ENCODE measurements around the gene MDM4. TPM values are rescaled to one million over a fixed set of nuclear protein-coding genes. Genes with fewer than 3 reads are reported as not detected.
"Not testable (repeated sequence)": the region's sequence is repeated elsewhere in the genome, so short reads cannot be mapped to it uniquely, and the experiment has no call there.

The MDM4 gene
- total and polyA plus RNA-seq, 8 donors = 13.5 to 53.0 (median 35.9) TPM

DNA sequence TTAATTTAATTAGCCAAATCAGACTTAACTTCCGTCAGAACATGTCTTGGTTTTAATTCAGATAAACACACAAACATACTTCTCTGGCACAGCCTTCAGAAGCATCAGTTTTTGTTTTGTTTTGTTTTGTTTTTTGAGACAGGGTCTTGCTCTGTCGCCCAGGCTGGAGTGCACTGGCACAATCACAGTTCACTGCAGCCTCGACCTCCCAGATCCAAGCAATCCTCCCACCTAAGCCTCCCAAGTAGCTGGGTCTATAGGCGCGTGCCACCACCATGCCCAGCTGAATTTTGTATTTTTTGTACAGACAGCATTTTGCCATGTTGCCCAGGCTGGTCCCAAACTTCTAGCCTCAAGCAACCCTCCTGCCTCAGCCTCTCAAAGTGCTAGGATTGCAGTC, 34.7 kb downstream of the MDM4 start:
- DNase-seq (no peak), FAIRE-seq (no peak), ATAC-seq (no peak)
- no peaks in the 10 kb centered on the region for H3K27me3 ChIP-seq
- WGBS, 2 donors = 86 to 89% methylated on average over 5 of the region's 5 CpGs
- peaks cover 0 to 48% (median 9%) of the 10 kb centered on the region in 3 donors for H3K36me3 ChIP-seq
- H3K9me3 ChIP-seq = no peaks in the 10 kb centered on the region
- no peaks in the 10 kb centered on the region for H3K4me1 ChIP-seq
- intact Hi-C loops (cut with DNase I) = no loop called here
- no peak overlapping the region for H3K27ac ChIP-seq
- TF ChIP-seq, protein P1, sequence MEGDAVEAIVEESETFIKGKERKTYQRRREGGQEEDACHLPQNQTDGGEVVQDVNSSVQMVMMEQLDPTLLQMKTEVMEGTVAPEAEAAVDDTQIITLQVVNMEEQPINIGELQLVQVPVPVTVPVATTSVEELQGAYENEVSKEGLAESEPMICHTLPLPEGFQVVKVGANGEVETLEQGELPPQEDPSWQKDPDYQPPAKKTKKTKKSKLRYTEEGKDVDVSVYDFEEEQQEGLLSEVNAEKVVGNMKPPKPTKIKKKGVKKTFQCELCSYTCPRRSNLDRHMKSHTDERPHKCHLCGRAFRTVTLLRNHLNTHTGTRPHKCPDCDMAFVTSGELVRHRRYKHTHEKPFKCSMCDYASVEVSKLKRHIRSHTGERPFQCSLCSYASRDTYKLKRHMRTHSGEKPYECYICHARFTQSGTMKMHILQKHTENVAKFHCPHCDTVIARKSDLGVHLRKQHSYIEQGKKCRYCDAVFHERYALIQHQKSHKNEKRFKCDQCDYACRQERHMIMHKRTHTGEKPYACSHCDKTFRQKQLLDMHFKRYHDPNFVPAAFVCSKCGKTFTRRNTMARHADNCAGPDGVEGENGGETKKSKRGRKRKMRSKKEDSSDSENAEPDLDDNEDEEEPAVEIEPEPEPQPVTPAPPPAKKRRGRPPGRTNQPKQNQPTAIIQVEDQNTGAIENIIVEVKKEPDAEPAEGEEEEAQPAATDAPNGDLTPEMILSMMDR (IDR thresholded peaks at IDR 0.05) = no peak
- H3K4me3 ChIP-seq = no peak overlapping the region

DNA sequence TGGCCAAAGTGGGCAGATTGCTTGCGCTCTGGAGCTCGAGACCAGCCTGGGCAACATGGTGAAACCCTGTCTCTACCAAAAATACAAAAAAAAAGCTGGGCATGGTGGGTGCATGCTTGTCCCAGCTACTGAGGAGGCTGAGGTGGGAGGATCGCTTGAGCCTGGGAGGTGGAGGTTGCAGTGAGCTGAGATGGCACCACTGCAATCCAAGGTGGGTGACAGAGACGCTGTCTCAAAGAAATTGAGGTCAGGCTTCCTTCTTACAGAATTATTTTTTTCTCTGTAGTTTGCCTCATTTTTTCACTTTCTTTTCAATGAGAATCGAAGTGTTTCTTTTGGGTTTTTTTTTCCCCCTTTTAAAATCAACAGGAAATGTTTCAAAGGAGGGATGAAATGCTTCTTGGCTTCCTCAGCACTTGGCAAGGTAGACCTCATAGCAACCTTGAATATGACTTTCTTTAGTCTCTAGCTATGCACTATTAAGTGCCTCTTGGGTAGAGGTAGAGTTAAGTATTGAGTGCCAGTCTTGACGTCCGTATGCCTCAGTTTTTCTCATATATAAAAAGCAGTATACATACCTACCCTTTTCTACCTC, 40.3 kb downstream of the MDM4 start:
- Histone ChIP-seq H3K4me3 (no peak overlapping the region), H3K4me1 (no peaks in the 10 kb centered on the region), H3K9me3 (no peaks in the 10 kb centered on the region), H3K27me3 (no peaks in the 10 kb centered on the region), H3K27ac (no peak overlapping the region), H3K36me3 (peaks cover 0 to 4% (median 0%) of the 10 kb centered on the region in 3 donors)
- TF ChIP-seq, protein P1 (IDR thresholded peaks at IDR 0.05) = no peak
- FAIRE-seq = no peak
- intact Hi-C loops (cut with DNase I) = no loop called here
- WGBS, 2 donors = 88 to 90% methylated on average over 7 of the region's 7 CpGs
- DNase-seq = no peak
- ATAC-seq = no peak

DNA sequence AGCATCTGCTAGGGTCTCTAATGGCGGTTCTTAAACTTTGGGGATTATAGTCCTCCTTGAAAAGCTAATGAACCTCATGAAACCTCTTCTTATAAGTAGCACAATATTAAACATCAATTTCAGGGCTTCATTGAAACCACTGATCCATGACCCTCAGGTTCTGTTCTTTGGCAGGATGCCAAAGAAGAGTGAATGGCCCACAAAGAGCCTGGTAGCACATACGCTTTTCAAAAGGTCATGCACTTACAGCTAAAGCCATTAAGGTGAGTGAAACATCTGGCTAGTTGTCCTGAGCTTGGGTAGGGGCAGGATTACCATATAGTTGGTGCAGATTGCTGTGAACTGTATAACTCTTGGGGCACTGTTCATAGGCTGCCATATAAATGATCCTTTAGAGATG, 42.3 kb downstream of the MDM4 start:
- intact Hi-C loops (cut with DNase I) = no loop called here
- no peaks in the 10 kb centered on the region for H3K4me1 ChIP-seq
- no peaks in the 10 kb centered on the region for H3K36me3 ChIP-seq
- ATAC-seq (no peak), DNase-seq (no peak), FAIRE-seq (no peak)
- H3K27me3 ChIP-seq = no peaks in the 10 kb centered on the region
- TF ChIP-seq, protein P1 (IDR thresholded peaks at IDR 0.05) = no peak
- H3K9me3 ChIP-seq = no peaks in the 10 kb centered on the region
- 80 to 85% methylated on average over 2 of the region's 2 CpGs for WGBS, 2 donors
- no peak overlapping the region for H3K4me3 ChIP-seq
- no peak overlapping the region for H3K27ac ChIP-seq

DNA sequence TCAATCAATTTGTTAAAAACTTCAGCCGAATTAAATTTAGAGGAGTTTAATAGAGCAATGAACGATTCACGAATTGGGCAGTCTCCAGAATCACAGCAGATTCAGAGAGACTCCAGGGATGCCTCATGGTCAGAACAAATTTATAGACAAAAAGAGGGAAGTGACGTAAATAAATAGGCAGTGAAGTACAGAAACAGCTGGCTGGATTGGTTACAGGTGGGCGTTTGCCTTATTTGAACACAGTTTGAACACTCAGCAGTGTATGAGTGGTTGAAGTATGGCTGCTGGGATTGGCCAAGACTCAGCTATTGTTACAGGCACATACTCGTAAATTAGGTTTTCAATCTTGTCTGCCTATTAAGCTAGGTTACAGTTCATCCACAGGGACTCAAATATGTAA, 43.8 kb downstream of the MDM4 start:
- not testable (repeated sequence) for H3K27me3 ChIP-seq, H3K36me3 ChIP-seq, H3K9me3 ChIP-seq, FAIRE-seq, H3K4me1 ChIP-seq, DNase-seq, H3K27ac ChIP-seq, H3K4me3 ChIP-seq, ATAC-seq
- 90 to 94% methylated on average over 6 of the region's 6 CpGs for WGBS, 2 donors
- intact Hi-C loops (cut with DNase I) = loop anchor here in 1 of 3 donors (10.0 kb wide), 2 partner anchors 195 to 245 kb away; no protein-coding TSS in a partner anchor

DNA sequence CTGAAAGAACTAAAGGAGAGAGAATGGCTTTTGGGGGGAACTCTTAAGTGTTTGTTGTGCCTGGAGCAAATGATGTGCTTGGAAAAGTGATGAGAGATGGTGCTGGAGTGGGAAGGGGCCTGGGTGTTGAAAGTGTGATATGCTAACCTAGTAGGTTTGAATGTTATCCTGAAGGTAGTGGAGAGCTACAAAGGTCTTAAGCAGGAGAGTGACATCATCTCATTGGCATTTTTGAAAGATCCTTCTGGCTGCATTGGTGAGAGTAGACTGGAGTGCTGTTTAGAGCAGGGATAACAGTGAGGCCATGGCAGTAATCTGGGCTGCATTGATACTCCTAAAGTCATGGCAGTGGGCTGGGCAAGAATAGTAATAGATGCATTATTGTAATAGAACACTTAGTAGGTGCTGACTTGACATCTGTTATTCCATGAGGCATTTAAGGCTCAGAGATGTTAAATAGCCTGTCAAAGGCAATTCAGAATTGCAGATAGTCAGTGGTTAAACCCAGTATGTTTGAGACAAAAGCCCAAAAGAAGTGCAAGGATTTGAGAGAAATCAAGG, 44.5 kb downstream of the MDM4 start:
- no peak overlapping the region for H3K4me3 ChIP-seq
- FAIRE-seq (no peak), ATAC-seq (peak in 2 of 4 donors; percentile 25 to 70), DNase-seq (no peak)
- H3K27ac ChIP-seq = no peak overlapping the region
- no peaks in the 10 kb centered on the region for H3K4me1 ChIP-seq
- H3K9me3 ChIP-seq = no peaks in the 10 kb centered on the region
- intact Hi-C loops (cut with DNase I) = loop anchor here in 1 of 3 donors (10.0 kb wide), 2 partner anchors 194 to 244 kb away; no protein-coding TSS in a partner anchor
- no peaks in the 10 kb centered on the region for H3K27me3 ChIP-seq
- TF ChIP-seq, protein P1 (IDR thresholded peaks at IDR 0.05) = no peak
- no peaks in the 10 kb centered on the region for H3K36me3 ChIP-seq
